Measurements from ENCODE around the gene WDR36. TPM values are rescaled to one million over a fixed set of nuclear protein-coding genes. Genes with fewer than 3 reads are reported as not detected.
A peak's percentile ranks its signal among the peaks of the same experiment; 100 is the strongest.

WDR36 gene
- total and polyA plus RNA-seq, 10 of the 15 experiments (the other 5 are each of a cell fraction or from before 2014, with no cell fraction given) = 13.3 to 61.8 (median 47.0) TPM

DNA sequence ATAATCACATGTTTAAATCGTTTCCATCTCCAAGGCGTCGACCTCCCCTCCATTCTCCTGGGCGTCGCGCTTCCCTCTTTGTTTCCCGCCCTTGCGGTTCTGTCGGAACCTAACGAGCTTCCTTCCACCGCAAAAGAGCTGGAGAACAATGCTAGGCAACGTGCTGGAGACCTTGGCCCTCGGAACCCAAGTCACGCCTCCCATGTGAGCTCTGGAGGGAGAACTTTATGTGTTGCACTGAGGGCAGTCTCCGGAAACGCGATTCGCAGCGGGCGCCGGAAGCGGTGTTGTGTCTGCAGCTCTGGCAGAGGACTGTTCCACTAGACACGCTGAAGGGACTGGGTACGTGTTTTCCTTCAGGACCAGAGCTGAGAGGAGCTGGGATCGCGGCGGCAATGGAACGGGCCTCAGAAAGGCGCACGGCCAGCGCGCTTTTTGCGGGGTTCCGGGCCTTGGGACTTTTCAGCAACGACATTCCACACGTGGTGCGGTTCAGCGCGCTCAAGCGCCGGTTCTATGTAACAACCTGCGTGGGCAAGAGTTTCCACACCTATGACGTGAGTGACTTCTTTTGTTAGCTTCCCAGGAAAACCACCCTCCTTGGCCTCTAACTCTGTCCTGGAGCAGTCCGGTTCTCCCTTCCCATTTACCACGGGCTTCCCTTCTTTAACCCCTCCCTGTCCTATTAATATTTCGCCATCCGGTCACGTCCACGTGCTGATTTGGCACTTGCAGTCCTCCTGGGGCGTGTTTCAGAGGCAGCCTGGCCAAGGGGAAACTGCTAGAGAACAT is at the start of gene WDR36 (continued):
- TF ChIP-seq NR2C2 (IDR thresholded peaks at IDR 0.05; ENCODE audit: borderline replicate concordance, control insufficient read depth, insufficient read length, low read depth) (no peak), HCFC1 (IDR thresholded peaks at IDR 0.05; ENCODE audit: low read length) (peak; percentile 85), STAT3 (IDR thresholded peaks at IDR 0.05; ENCODE audit: low read depth, low read length) (no peak), NFYA (IDR thresholded peaks at IDR 0.05; ENCODE audit: borderline replicate concordance, low read depth, low read length) (no peak), MTA2 (IDR thresholded peaks at IDR 0.05; ENCODE audit: low read depth) (no peak), TBL1XR1 (IDR thresholded peaks at IDR 0.05; ENCODE audit: low read depth, low read length) (no peak), FOS (IDR thresholded peaks at IDR 0.05; ENCODE audit: borderline replicate concordance, extremely low read depth, insufficient read length) (no peak), SMARCA5 (IDR thresholded peaks at IDR 0.05) (peak; percentile 60; the same call in 1 of the 2 replicates), HDAC2 (IDR thresholded peaks at IDR 0.05) (peak; percentile 66; the same call in 1 of the 2 replicates), POU2F2 (IDR thresholded peaks at IDR 0.05; ENCODE audit: borderline replicate concordance, low read depth, low read length) (peak; percentile 92), RB1 (IDR thresholded peaks at IDR 0.05; ENCODE audit: borderline replicate concordance) (peak; percentile 91; the same call in 1 of the 2 replicates), NFIC (IDR thresholded peaks at IDR 0.05; ENCODE audit: low read depth, low read length) (peak; percentile 43; the same call in 1 of the 2 replicates), NFYB (IDR thresholded peaks at IDR 0.05; ENCODE audit: insufficient read depth, low read depth, low read length) (no peak), ZBED1 (IDR thresholded peaks at IDR 0.05; ENCODE audit: borderline replicate concordance) (peak; percentile 80; the same call in 1 of the 2 replicates), MEF2A (IDR thresholded peaks at IDR 0.05; ENCODE audit: insufficient read depth, low read depth, low read length) (peak; percentile 59; the same call in 1 of the 2 replicates), RELA (IDR thresholded peaks at IDR 0.05; ENCODE audit: borderline replicate concordance, partially characterized antibody) (peak; percentile 91), PAX8 (IDR thresholded peaks at IDR 0.05) (no peak), RAD21 (IDR thresholded peaks at IDR 0.05; ENCODE audit: insufficient read depth, low read depth, low read length) (peak; percentile 23; the same call in 1 of the 2 replicates), MXI1 (IDR thresholded peaks at IDR 0.05; ENCODE audit: low read depth, low read length) (peak; percentile 91)
- TF ChIP-seq, protein P1, sequence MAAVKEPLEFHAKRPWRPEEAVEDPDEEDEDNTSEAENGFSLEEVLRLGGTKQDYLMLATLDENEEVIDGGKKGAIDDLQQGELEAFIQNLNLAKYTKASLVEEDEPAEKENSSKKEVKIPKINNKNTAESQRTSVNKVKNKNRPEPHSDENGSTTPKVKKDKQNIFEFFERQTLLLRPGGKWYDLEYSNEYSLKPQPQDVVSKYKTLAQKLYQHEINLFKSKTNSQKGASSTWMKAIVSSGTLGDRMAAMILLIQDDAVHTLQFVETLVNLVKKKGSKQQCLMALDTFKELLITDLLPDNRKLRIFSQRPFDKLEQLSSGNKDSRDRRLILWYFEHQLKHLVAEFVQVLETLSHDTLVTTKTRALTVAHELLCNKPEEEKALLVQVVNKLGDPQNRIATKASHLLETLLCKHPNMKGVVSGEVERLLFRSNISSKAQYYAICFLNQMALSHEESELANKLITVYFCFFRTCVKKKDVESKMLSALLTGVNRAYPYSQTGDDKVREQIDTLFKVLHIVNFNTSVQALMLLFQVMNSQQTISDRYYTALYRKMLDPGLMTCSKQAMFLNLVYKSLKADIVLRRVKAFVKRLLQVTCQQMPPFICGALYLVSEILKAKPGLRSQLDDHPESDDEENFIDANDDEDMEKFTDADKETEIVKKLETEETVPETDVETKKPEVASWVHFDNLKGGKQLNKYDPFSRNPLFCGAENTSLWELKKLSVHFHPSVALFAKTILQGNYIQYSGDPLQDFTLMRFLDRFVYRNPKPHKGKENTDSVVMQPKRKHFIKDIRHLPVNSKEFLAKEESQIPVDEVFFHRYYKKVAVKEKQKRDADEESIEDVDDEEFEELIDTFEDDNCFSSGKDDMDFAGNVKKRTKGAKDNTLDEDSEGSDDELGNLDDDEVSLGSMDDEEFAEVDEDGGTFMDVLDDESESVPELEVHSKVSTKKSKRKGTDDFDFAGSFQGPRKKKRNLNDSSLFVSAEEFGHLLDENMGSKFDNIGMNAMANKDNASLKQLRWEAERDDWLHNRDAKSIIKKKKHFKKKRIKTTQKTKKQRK (IDR thresholded peaks at IDR 0.05; ENCODE audit: low read depth, low read length) = no peak
- TF ChIP-seq, protein P2, sequence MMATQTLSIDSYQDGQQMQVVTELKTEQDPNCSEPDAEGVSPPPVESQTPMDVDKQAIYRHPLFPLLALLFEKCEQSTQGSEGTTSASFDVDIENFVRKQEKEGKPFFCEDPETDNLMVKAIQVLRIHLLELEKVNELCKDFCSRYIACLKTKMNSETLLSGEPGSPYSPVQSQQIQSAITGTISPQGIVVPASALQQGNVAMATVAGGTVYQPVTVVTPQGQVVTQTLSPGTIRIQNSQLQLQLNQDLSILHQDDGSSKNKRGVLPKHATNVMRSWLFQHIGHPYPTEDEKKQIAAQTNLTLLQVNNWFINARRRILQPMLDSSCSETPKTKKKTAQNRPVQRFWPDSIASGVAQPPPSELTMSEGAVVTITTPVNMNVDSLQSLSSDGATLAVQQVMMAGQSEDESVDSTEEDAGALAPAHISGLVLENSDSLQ (IDR thresholded peaks at IDR 0.05) = peak; percentile 44; the same call in 1 of the 2 replicates
- TF ChIP-seq, protein P3, sequence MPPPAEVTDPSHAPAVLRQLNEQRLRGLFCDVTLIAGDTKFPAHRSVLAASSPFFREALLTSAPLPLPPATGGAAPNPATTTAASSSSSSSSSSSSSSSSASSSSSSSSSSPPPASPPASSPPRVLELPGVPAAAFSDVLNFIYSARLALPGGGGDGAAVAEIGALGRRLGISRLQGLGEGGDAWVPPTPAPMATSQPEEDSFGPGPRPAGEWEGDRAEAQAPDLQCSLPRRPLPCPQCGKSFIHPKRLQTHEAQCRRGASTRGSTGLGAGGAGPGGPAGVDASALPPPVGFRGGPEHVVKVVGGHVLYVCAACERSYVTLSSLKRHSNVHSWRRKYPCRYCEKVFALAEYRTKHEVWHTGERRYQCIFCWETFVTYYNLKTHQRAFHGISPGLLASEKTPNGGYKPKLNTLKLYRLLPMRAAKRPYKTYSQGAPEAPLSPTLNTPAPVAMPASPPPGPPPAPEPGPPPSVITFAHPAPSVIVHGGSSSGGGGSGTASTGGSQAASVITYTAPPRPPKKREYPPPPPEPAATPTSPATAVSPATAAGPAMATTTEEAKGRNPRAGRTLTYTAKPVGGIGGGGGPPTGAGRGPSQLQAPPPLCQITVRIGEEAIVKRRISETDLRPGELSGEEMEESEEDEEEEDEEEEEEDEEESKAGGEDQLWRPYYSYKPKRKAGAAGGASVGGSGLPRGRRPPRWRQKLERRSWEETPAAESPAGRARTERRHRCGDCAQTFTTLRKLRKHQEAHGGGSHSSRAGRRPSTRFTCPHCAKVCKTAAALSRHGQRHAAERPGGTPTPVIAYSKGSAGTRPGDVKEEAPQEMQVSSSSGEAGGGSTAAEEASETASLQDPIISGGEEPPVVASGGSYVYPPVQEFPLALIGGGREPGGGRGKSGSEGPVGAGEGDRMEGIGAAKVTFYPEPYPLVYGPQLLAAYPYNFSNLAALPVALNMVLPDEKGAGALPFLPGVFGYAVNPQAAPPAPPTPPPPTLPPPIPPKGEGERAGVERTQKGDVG (CRISPR knock-in tag; IDR thresholded peaks at IDR 0.05) = no peak
- TF ChIP-seq, protein P4, sequence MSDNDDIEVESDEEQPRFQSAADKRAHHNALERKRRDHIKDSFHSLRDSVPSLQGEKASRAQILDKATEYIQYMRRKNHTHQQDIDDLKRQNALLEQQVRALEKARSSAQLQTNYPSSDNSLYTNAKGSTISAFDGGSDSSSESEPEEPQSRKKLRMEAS (IDR thresholded peaks at IDR 0.05; ENCODE audit: low read depth, low read length) = peak; percentile 89; the same call in 1 of the 2 replicates

Data from GM12878 (cell line).